K562 (cell line): ENCODE measurements around the gene SLC19A2. TPM values are rescaled to one million over a fixed set of nuclear protein-coding genes. Genes with fewer than 3 reads are reported as not detected.

Experiments used
- CTCF ChIP-seq, 3 experiments: IDR thresholded peaks in 2 of 3; conservative IDR thresholded peaks in 1 of 3; 2 replicates each; pipeline ENCODE4 v1.5.1; 2011 to 2012; ENCODE audit warnings: low read length in 3 of 3, mild to moderate bottlenecking in 3 of 3, control low read depth in 2 of 3, improper control_type of control experiment in 1 of 3, inconsistent platforms in 1 of 3, low read depth in 1 of 3, mixed read lengths in 1 of 3, moderate library complexity in 1 of 3; ENCODE audit not compliant: insufficient read depth in 2 of 3
- DEAF1 ChIP-seq: fragments of 450-650 bp; formaldehyde crosslinking; IDR thresholded peaks from 2 replicates; pipeline ENCODE4 v1.4.0; 2020; ENCODE audit warnings: mild to moderate bottlenecking, moderate library complexity
- GTF2E2 ChIP-seq: fragments of 200-800 bp; sonication (Bioruptor generic); IDR thresholded peaks from 2 replicates; pipeline ENCODE4 v1.6.1; 2016; ENCODE audit warnings: missing genetic modification characterization, missing compliant biosample characterization
- MEIS2 ChIP-seq: fragments of 450-650 bp; IDR thresholded peaks from 2 replicates; pipeline ENCODE4 v1.6.1; 2014; ENCODE audit warnings: mild to moderate bottlenecking; ENCODE audit not compliant: partially characterized antibody
- RAD21 ChIP-seq, 2 experiments: fragments of 250-450 bp in 1 of 2; fragments of 450-650 bp in 1 of 2; sonication (Bioruptor Pico) in 1 of 2; formaldehyde crosslinking in 1 of 2; IDR thresholded peaks in 1 of 2; conservative IDR thresholded peaks in 1 of 2; 2 replicates each; pipeline versions ENCODE4 v1.4.0 to v1.8.0; 2020 to 2022; ENCODE audit warnings: mild to moderate bottlenecking in 2 of 2, moderate library complexity in 1 of 2
- TCFL5 ChIP-seq: fragments of 250-450 bp; sonication (Bioruptor Pico); conservative IDR thresholded peaks from 2 replicates; pipeline ENCODE4 v1.6.1; 2021; ENCODE audit warnings: mild to moderate bottlenecking, moderate library complexity, matching md5 sums
- ZNF407 ChIP-seq: fragments of 450-650 bp; IDR thresholded peaks from 2 replicates; pipeline ENCODE4 v1.6.1; 2016; ENCODE audit warnings: low read depth
- polyA plus RNA-seq, 8 experiments: library from polyadenylated mRNA; depleted of rRNA in 4 of 8; stranded (reverse) in 5 of 8; unstranded in 3 of 8; fragments of >200 nt; fragmentation: Nextera tagmentation in 2 of 8; fragmentation: Illumina TruSeq in 1 of 8; extraction: Ambion mirVana in 2 of 8; extraction: Trizol in 1 of 8; gene quantifications; 2 replicates each; pipeline versions ENCODE4 v1.2.1 to v1.2.3, GENCODE V29; 2011 to 2014; ENCODE audit warnings: inconsistent platforms in 1 of 8, missing spikeins in 1 of 8
- total RNA-seq, 7 experiments: library from RNA; depleted of rRNA in 6 of 7; stranded (reverse); fragments of >200 nt in 6 of 7; fragmentation: Illumina TruSeq in 2 of 7; extraction: Trizol in 2 of 7; gene quantifications; 2 replicates each; pipeline versions ENCODE4 v1.2.1 to v1.2.3, GENCODE V29; 2011 to 2021; ENCODE audit warnings: low replicate concordance in 1 of 7

Gene SLC19A2
- total and polyA plus RNA-seq, 9 of the 15 experiments (the other 6 are each of a cell fraction or from before 2014, with no cell fraction given), result 7.4 to 42.8 (median 19.2) TPM

GRCh38 chr1:169466259-169467230 is 19.2 kb downstream of the SLC19A2 start (continued):
- TF ChIP-seq CTCF (IDR thresholded peaks at IDR 0.05 in 2 of 3, conservative IDR thresholded peaks at IDR 0.05 in 1 of 3; ENCODE audit: insufficient read depth in 2 of 3, low read depth in 1 of 3, low read length in 3 of 3) (peak; percentile 39 to 66 (median 47); a peak in 5 of 6 replicates), GTF2E2 (tag) (no peak), RAD21 (CRISPR knock-in tag; conservative IDR thresholded peaks at IDR 0.05 in 1 of 2, IDR thresholded peaks at IDR 0.05 in 1 of 2) (peak; percentile 70 to 79), ZNF407 (no peak), TCFL5 (no peak), MEIS2 (peak; percentile 39), DEAF1 (peak; percentile 23; the same call in 1 of the 2 replicates)
